Effector memory CD4-positive, alpha-beta T cell (primary cell): Measurements from ENCODE around the gene IL9.

Experiments
- DNase-seq, 3 donors: peaks; one replicate each; pipeline ENCODE4 v3.0.0-alpha.2; 2020
- H3K27ac ChIP-seq: 2 replicates; pipeline ENCODE4 v1.7.0; 2013; ENCODE audit warnings: mild to moderate bottlenecking, low read length, moderate library complexity; ENCODE audit not compliant: insufficient read depth, poor library complexity, severe bottlenecking
- H3K27me3 ChIP-seq: replicated peaks from 2 replicates; pipeline ENCODE4 v1.7.0; 2013; ENCODE audit warnings: mild to moderate bottlenecking, low read length; ENCODE audit not compliant: insufficient read depth, control insufficient read depth, poor library complexity, severe bottlenecking
- H3K36me3 ChIP-seq: 2 replicates; pipeline ENCODE4 v1.7.0; 2013; ENCODE audit warnings: mild to moderate bottlenecking, low read length, moderate library complexity; ENCODE audit not compliant: control insufficient read depth, insufficient read depth
- H3K4me1 ChIP-seq: 2 replicates; pipeline ENCODE4 v1.7.0; 2013; ENCODE audit warnings: low read length, mild to moderate bottlenecking; ENCODE audit not compliant: control insufficient read depth, insufficient read depth, poor library complexity, severe bottlenecking
- H3K4me3 ChIP-seq: 2 replicates; pipeline ENCODE4 v1.7.0; 2013; ENCODE audit warnings: low read length, low read depth, mild to moderate bottlenecking; ENCODE audit not compliant: insufficient read depth, poor library complexity, severe bottlenecking
- H3K9me3 ChIP-seq: 2 replicates; pipeline ENCODE4 v1.7.0; 2013; ENCODE audit warnings: mild to moderate bottlenecking, low read length, moderate library complexity; ENCODE audit not compliant: control insufficient read depth

The IL9 gene

DNA sequence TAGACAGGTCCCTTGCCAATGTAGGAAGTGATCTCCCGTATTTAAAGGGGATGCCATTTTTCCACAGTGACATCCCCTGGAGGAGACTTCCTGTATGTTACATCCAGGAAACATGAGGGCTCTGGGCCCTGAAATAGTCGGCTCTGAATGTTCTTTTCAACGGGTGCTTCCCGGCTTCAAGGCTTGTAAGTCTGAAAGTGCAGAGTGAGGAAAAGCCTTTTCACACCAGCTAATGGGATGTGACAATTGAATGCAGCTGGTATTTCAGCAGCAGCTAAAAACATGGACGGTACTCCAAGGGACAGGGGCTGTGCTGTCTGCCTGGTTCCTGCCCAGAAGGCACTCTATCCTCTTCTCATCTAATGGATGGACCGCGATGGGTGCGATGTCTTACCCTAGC, 1.4 kb downstream of the IL9 start:
- Histone ChIP-seq H3K4me3 (no peak overlapping the region), H3K4me1 (no peaks in the 10 kb centered on the region), H3K9me3 (no peaks in the 10 kb centered on the region), H3K27ac (no peak overlapping the region), H3K36me3 (no peaks in the 10 kb centered on the region), H3K27me3 (no peaks in the 10 kb centered on the region)
- DNase-seq = no peak

DNA sequence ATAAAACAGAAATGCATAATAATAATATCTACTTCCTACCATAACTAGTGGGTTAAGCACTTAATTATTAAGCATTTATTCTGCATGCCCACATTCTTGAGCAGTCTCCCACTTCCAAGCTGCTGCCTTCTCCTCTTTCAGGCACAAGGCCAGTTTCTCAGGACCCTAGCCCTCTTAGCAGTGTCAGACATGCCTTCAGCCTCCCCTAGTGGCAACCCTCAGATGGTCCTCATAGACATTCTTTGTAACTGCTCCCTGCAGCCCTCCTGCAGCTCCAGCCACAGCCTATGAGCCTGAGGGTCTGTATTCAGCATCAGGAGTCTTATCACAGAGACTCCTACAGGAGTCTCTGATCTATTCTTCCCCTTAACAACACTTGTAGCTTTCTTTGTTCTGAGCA, 3.9 kb downstream of the IL9 start:
- DNase-seq = no peak
- Histone ChIP-seq H3K27ac (no peak overlapping the region), H3K36me3 (no peaks in the 10 kb centered on the region), H3K4me3 (no peak overlapping the region), H3K9me3 (no peaks in the 10 kb centered on the region), H3K27me3 (no peaks in the 10 kb centered on the region), H3K4me1 (no peaks in the 10 kb centered on the region)

DNA sequence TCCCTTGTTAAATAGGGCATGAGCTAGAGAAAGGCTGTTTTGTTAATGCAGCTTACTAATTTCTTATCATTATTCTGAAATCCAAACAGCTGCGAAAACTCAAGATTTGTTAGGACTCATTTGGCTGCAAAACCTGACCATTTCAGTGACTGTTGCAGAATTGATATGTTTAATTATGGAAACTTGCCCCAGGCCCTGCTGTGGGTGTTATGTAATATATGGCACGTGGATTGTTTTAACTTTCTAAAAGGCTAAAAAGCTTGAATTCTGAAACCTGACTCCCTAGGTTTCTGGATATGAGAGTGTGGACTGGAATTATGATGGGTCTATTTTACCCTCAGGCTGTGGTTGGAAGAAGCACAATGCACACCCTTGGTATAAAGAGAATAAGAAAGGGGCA, 4.4 kb downstream of the IL9 start:
- no peaks in the 10 kb centered on the region for H3K9me3 ChIP-seq
- no peak overlapping the region for H3K4me3 ChIP-seq
- no peak overlapping the region for H3K27ac ChIP-seq
- H3K27me3 ChIP-seq = no peaks in the 10 kb centered on the region
- DNase-seq = no peak
- H3K36me3 ChIP-seq = no peaks in the 10 kb centered on the region
- H3K4me1 ChIP-seq = no peaks in the 10 kb centered on the region

DNA sequence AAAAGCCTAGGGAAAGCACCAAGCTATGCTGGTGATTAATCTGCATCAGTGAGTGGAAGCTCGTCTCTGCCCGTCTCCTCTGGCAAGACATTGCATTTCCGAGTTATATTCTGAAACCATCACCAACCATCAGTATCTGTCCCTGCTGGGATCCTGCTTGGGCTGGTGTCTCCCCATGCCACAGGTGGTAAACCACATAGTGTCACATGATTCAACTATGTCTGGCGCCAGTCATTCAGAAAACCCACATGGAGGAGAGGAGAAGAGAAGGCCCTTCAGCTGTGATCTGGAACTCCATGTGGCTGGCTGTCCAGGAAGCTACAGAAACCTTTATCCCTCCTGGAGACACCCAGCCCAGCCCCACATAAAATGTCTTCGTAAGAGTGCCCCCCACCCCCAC, 4.8 kb downstream of the IL9 start:
- Histone ChIP-seq H3K4me3 (no peak overlapping the region), H3K36me3 (no peaks in the 10 kb centered on the region), H3K27ac (no peak overlapping the region), H3K4me1 (no peaks in the 10 kb centered on the region), H3K27me3 (no peaks in the 10 kb centered on the region), H3K9me3 (no peaks in the 10 kb centered on the region)
- no peak for DNase-seq

DNA sequence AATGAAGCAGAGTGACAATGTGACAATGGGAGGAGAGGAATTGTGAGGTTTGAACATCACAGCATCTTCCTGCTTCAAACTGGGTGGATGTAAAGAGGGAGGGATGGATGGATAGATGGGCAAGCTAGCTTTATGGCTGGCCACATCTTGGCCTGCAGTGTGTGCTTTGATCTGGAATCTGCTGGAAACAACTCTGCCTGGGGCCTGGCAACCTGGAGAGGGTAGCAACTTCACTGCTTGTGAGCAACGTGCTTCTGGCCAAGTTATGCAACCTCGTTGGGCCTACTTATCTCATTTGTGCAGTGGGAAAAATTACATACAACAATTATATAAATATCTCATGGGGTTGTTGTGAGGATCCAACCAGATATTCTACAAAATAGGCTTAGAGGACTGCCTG, 5.3 kb downstream of the IL9 start:
- no peaks in the 10 kb centered on the region for H3K4me1 ChIP-seq
- no peak for DNase-seq
- no peaks in the 10 kb centered on the region for H3K27me3 ChIP-seq
- no peak overlapping the region for H3K4me3 ChIP-seq
- no peaks in the 10 kb centered on the region for H3K9me3 ChIP-seq
- no peaks in the 10 kb centered on the region for H3K36me3 ChIP-seq
- H3K27ac ChIP-seq = no peak overlapping the region

DNA sequence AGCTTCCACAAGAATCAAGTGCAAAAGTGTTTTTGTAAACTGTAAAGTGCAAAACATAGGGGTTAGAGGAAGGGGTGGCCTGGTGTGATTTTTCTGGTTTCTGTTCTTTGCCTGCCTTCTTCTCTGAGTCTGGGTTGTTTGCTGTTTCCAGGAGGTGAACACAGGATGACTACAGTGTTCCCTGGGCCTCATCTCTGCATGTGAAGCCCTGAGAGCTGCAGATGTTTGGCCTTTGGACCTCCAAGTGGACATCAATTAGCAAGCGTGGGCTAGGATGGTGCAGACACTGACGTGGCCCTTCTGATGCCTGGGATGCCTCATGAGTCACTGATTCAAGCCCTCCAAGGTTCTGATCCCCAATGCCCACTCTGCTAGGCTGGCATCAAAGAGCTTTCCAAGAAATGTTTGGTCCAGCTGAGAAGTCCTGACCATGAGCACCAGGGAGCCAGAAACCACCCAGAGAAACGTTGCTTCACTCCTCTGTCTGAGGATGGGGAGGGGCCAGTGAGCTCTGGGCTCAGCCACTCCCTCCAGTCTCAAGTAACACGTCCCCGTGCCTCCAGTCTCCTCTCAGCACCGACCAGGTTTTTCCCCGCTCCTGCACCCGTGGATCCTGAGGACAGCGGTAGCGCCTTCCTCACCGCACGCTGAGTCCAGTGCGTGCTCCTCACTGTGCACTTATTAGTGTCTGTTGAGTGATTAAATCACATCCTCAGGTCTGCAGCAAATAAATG, 7.6 kb downstream of the IL9 start:
- H3K36me3 ChIP-seq = no peaks in the 10 kb centered on the region
- H3K4me1 ChIP-seq = no peaks in the 10 kb centered on the region
- no peaks in the 10 kb centered on the region for H3K9me3 ChIP-seq
- no peak overlapping the region for H3K27ac ChIP-seq
- peak overlapping the region; percentile 34 for H3K4me3 ChIP-seq
- no peaks in the 10 kb centered on the region for H3K27me3 ChIP-seq
- no peak for DNase-seq

DNA sequence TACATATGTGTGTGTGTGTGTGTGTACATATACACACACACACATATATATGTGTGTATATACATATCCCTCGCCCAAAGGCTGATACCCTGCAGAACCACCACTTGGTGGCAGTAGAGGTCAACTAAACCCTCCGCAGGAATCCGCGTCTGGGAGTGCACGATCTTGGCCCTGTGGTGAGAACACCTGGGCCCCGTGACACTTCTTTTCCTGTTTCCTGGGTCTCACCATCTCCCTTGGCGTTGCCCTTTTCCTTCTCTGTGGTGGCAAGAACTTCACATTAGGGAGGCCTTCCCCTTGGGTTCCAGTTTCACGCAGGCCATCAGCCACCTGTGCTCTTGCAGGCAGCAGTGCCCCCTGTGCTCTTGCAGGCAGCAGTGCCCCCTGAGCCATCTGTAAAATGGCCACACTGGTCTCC, 8.2 kb downstream of the IL9 start:
- Histone ChIP-seq H3K9me3 (no peaks in the 10 kb centered on the region), H3K4me1 (no peaks in the 10 kb centered on the region), H3K4me3 (peak overlapping the region; percentile 34), H3K27me3 (no peaks in the 10 kb centered on the region), H3K36me3 (no peaks in the 10 kb centered on the region), H3K27ac (no peak overlapping the region)
- peak; percentile 24 to 55 (median 36) for DNase-seq

DNA sequence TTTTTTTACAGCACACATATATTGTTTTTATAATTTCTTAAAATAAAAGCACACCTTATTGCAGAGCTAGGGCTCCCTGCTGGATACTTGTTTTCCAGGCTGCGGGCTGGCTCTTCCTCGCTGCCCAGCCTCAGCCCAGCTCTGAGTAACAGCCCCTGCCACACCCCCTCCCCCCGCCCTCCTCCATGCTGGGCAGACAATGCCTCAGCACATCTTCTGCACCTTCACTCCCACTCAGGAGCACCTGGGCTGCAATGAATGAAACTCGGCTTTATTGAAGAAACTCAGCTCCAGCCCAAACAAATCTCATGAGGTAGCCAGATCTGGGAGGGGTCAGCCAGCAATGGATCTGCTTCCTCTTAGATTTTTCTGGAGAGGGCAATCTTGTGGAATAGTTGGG, 9.5 kb downstream of the IL9 start:
- no peaks in the 10 kb centered on the region for H3K9me3 ChIP-seq
- no peaks in the 10 kb centered on the region for H3K4me1 ChIP-seq
- H3K36me3 ChIP-seq = no peaks in the 10 kb centered on the region
- no peak overlapping the region for H3K4me3 ChIP-seq
- no peak overlapping the region for H3K27ac ChIP-seq
- no peaks in the 10 kb centered on the region for H3K27me3 ChIP-seq
- DNase-seq = no peak

DNA sequence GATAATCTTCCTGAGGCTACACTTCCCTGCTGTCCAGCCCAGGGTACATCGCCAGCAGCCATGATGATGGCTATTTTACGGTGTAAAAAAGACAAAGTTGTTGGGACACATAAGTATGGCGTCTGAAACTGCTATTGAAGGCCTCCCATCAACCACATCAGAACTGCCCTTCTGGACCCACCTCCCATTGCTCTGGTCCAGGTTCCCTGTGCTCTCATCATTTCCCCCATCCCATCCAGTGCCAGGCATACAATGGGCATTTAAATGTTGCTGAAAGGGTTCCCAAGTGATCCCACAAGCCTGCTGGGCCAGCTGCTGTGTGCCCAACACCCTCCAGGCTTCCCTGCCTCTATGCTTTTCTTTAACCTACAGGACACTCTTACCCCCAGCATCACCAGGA, 10.6 kb downstream of the IL9 start:
- DNase-seq = no peak
- H3K9me3 ChIP-seq = no peaks in the 10 kb centered on the region
- H3K36me3 ChIP-seq = no peaks in the 10 kb centered on the region
- H3K27me3 ChIP-seq = no peaks in the 10 kb centered on the region
- H3K4me1 ChIP-seq = no peaks in the 10 kb centered on the region
- H3K4me3 ChIP-seq = no peak overlapping the region
- no peak overlapping the region for H3K27ac ChIP-seq

DNA sequence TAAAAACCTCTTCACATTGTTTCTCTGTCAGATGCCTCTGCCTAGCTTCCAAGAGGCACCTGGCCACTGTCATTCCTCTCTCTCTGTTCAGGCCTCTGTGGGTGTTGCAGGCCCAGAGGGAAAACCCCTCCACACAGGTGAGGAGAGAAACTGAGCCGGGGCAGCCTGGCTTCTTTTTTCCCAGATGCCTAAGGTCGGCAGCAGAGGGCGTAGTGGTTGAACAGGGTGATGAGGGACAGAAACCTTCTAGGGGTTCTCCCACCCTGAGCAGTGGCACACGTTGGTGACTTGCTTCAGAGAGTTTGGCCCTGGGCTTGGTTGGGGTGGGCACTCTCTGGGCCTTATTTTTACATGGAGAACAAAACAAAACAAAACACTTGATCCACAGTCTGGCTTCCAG, 12.2 kb downstream of the IL9 start:
- Histone ChIP-seq H3K36me3 (no peaks in the 10 kb centered on the region), H3K4me1 (no peaks in the 10 kb centered on the region), H3K27me3 (no peaks in the 10 kb centered on the region), H3K4me3 (no peak overlapping the region), H3K9me3 (no peaks in the 10 kb centered on the region), H3K27ac (no peak overlapping the region)
- no peak for DNase-seq
